ENCODE data around the gene L3MBTL3.

Gene L3MBTL3

GRCh38 chr6:130018292-130018743 is at the start of gene L3MBTL3:
Gene L3MBTL3 (plus strand): TSS chr6:130018581. CDS start chr6:130042700, 24,119 bp downstream.
- no peak for DNase-seq (ENCODE audit: low read depth)

- DNase-seq (ENCODE audit: low read depth) = no peak
These were observed 49.3 kb upstream of the L3MBTL3 start for GRCh38 chr6:129969064-129969463.

DNA sequence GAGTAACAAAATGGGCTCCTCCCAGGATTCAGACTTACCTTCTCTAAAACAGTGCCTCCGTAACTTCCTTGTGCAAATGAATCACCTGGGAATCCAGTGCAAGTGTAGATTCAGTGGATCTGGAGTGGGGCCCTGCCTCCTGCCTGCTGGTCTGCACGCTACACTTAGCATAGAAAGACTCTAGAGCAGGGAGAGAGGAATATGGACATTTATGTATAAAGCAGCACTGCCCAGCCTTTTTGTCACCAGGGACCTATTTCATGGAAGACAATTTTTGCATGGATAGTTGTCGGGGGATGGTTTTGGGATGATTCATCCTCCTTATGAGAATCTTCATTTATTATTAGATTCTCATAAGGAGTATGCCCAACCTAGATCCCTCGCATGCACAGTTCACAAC is 42.3 kb upstream of the L3MBTL3 start:
- no peak for DNase-seq (ENCODE audit: low read depth)

GRCh38 chr6:129978148-129978916 is 40.0 kb upstream of the L3MBTL3 start:
- DNase-seq (ENCODE audit: low read depth) = no peak

DNA sequence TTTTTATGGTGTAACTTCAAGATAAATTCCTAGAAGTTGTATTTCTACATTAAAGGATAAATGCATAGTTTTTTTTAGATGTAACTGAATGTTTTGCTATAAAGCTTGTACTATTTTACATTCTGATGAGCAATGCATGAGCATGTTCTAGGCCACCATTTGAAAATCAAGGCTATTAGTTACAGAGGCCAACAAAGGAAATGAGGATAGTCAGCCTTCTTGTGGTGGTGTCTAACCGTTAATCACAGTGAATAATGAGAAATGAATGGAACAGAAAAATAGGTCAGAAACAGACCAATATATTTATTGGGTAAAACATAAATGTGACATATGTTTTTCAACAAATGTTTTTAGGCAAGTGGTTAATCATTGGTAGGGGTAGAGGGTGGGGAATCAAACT is 37.6 kb upstream of the L3MBTL3 start:
- DNase-seq (ENCODE audit: low read depth) = no peak

- no peak for DNase-seq (ENCODE audit: low read depth)
These were observed 36.8 kb upstream of the L3MBTL3 start for GRCh38 chr6:129981598-129981997.

DNA sequence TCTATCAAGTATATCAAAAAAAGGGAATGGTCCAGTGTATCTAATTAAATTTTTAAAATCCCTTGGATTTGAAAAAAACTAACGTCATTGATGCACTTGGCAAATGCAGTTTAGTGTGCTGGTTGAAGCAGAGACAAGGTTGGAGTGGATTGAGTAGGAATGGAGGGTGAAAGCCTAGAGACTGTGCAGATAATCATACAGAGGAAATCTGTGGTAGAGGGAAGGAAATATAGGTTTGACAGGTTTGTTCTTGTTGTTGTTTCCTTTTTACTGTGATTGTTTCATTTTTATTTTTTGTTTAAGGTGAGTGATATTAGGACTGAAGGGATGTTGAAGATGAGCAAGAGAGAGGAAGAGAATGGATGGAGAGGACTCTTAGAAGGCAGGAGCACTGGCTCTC is 29.0 kb upstream of the L3MBTL3 start:
- no peak for DNase-seq (ENCODE audit: low read depth)

DNA sequence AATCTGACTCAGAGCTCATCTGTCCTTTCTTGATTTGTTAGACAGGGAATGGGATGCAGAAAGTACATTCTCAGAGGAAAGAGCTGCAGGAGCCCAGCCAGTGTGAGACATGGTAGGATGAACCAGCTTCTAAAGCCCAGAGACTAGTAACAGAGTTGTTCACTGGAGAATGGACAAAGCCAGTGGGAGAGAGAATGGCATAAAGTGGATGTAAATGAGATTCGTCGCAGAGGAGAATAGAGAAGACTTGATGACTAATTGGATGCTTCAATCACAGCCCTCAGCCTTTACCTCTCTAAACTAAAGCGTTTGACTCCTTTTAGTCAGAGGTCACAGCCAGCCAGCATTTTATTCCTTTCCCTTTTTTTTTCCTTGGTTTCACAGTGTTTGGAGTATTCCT is 25.5 kb upstream of the L3MBTL3 start:
- DNase-seq (ENCODE audit: low read depth) = no peak

GRCh38 chr6:129994410-129994809 is 24.0 kb upstream of the L3MBTL3 start:
- no peak for DNase-seq (ENCODE audit: low read depth)

DNA sequence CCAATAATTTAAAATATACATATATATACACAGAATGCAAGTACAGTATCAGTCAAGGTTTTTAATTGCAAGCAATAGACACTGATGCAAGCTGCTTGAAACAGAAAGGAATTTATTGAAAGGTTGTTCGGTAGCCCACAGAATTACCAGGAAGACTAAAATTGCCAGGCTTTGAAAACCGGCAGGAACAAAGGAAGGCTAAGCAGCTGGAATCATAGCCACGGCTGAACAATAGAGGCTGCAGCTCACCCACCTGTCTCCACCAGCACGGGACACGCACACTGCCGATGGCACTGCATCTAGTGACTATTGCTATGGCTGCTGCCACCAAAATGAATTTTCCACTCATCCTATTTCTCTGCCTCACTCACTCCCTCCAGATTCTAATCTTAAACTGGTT is 22.0 kb upstream of the L3MBTL3 start:
- no peak for DNase-seq (ENCODE audit: low read depth)

DNA sequence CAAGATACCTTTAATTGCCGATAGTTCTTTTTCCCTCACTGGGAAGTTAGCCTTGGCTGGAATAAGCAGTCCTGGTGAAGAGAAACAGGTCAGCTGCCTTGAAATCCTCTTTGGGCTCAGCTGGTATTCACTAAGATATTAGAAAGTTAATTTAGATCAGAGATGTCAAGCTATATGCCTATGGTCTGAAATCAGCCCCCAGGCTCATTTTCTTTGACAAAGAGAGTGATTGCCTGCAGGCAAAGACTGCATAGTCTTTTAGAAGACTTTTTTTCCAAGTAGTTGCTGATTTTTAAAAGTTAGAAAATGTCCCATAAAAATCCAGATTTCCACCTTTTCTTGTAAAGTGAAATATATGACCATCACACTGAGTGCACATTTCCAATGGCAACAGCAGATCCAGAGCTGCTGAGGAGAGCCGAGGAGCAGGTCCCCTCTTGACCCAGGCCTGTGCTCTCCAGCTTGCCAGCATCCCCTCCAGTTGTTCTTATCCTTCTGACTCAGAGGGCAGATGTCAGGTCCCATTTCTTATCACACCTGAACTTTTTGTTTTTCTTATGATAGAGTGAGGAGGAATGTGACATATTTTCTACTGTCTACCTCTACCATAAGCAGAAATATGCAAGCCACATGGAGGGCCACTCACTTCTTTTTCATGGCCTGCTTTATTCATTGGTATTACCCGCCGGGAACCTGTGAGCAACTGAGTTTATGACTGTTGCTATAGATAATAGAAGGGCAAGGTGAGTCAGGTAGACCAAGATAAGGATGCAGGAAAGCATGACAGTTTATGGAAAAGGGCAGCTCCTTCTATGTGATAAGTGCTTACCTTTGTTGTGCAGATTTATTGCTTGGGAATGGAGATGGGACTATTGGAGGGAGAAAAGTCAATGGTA is 17.6 kb upstream of the L3MBTL3 start:
- no peak for DNase-seq (ENCODE audit: low read depth)

- no peak for DNase-seq (ENCODE audit: low read depth)
These were observed 10.0 kb upstream of the L3MBTL3 start for GRCh38 chr6:130008236-130008873.

DNA sequence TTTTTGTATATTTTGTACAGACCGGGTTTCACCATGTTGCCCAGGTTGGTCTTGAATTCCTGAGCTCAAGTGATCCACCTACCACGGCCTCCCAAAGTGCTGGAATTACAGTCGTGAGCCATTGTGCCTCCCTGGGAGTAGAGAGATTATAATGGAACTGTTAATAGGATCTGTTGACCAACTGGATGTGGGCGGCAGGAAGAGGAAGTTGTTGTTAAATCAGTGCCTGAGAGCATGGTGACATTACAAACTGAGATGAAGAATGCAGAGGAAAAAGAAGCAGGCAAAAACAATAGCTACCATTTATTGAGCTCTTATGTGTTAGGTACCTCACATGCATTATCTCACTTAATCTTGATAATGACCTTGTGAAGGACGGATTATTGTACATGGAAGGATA is 9.2 kb upstream of the L3MBTL3 start:
- no peak for DNase-seq (ENCODE audit: low read depth)

GRCh38 chr6:130010387-130010786 is 8.0 kb upstream of the L3MBTL3 start:
- DNase-seq (ENCODE audit: low read depth) = no peak

DNA sequence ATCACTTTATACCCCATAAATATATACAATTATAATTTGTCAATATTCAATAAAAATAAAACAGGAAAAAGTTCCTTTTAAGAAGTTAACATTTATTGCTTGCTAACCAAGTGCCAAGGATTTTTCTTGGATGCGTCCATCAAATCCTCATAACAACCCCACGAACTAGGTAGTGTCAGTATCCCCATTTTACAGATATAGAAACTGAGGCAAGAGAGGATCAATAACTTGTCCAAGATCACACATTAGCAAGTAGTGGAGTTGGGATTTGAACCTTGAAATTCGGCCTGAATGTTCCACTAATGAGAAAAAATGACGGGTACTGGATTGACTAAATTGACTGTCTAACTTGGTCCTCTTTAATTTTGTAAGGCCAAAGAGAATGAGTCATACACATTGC is 5.7 kb upstream of the L3MBTL3 start:
- DNase-seq (ENCODE audit: low read depth) = no peak

DNA sequence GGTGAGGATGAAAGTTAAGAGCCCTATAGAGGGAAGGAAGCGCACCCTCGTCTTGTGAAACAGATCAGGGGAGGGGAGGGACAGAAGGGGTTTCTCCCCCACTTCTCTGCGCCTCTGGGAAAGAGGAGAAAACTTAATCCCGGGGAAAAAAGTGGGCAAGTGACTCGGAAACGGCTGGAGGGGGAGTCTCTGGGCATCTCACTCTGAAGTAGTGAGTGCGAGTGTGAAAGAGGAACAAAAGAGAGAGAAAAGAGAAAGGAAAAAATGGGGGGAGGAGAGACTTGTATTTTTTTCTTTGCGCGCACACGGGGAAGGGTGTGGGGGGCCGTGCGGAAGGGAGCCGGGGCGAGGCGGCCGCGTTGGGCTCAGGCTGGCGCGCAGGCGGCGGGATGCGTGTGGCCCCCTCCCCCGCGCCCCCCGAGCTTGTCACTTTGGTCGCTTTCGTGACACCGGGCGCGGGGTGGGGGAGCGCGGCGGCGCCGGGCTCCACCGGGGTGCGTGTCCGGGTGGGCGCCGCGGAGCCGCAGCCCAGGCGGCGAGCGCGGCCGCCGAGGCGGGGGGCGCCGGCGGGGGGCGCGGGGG is 454 bp downstream of the L3MBTL3 start:
- DNase-seq (ENCODE audit: low read depth) = no peak

DNA sequence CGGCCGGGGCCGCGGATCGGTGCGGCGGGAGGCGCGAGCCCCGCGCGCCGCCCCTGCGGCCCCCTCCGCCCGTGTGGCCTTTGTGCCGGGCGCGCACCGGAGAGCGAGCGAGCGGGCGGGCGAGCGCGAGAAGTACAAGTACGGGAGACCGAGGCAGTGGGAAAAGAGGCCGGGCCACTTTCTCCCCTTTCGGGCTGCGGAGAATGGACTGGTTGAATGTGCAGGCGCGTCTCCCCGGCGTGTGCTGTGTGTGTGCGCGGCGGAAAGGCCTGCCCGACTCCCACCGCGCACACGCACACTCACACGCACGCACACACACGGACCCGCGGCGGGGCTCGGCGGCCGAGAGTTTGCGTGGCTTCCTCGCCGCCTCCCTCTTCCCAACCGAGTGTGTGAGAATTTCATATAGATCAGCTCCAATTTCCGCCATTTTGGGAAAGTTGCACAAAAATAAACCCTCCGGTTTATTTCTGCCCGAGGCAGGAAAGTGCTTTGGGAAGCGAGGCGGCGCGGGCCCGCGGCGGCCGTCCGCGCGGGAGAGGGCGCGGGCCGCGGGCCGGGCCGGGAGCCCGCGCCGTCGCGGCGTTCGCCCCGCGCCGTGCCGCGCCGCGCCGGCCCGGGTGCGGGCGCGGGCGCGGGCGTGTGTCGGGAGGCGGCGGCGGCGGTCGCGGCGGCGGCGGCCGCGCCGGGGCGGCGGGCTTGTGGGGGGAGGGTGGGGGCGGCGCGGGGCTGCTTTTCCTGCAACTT is 1.1 kb downstream of the L3MBTL3 start:
- DNase-seq (ENCODE audit: low read depth) = no peak

GRCh38 chr6:130020073-130020906 is 1.9 kb downstream of the L3MBTL3 start:
- no peak for DNase-seq (ENCODE audit: low read depth)

GRCh38 chr6:130020907-130021629 is 2.7 kb downstream of the L3MBTL3 start:
- DNase-seq (ENCODE audit: low read depth) = peak; percentile 78

DNA sequence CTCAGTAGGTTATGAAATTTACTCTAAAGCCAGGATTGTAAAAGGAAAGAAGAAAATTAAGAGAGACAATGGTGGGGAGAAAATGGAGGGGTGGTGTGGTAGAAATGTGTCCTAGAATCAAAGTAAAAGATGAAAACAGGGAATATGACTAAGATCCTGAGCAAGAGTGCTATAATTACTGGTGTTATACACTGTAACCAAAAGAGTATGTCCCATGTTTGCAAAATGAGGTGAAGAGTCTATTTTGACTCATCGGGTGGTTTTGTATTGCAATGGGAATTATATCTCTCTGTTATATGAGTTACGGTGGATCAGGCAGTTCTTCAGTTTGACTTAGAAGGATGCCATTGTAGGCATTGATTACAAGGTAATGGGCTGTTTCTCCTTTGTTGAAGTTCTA is 8.5 kb downstream of the L3MBTL3 start:
- no peak for DNase-seq (ENCODE audit: low read depth)
